ENCODE measurements around the gene CCR7. TPM values are rescaled to one million over a fixed set of nuclear protein-coding genes. Genes with fewer than 3 reads are reported as not detected.

Gene CCR7
- total and polyA plus RNA-seq, 2 of the 8 experiments (the other 6 are each of a cell fraction or from before 2014, with no cell fraction given), result 0.12 to 0.17 TPM

- Histone ChIP-seq H4K8ac (ENCODE audit: extremely low read depth, insufficient read depth, low read length) (no peak overlapping the region), H3K27ac (ENCODE audit: low read depth, low read length) (no peak overlapping the region), H3K27me3 (replicated peaks in 1 of 4; ENCODE audit: control insufficient read depth in 3 of 4, extremely low read depth in 1 of 4, insufficient read depth in 3 of 4, low read length in 3 of 4) (no peaks in the 10 kb centered on the region; a peak in 1 of 7 replicates), H3K4me3 (ENCODE audit: extremely low read depth in 1 of 4, insufficient read depth in 2 of 4, low read depth in 3 of 4, low read length in 4 of 4) (no peak overlapping the region), H2BK120ac (replicated peaks; ENCODE audit: low read depth, low read length) (no peak overlapping the region), H2BK15ac (ENCODE audit: low read length) (no peak overlapping the region), H3K9me3 (ENCODE audit: insufficient read depth in 2 of 2, low read depth in 1 of 2, low read length in 1 of 2) (no peaks in the 10 kb centered on the region), H3K9ac (replicated peaks in 1 of 4; ENCODE audit: extremely low read depth in 1 of 4, low read depth in 3 of 4, low read length in 3 of 4) (no peak overlapping the region), H4K20me1 (replicated peaks in 1 of 2; ENCODE audit: control insufficient read depth in 1 of 2, insufficient read depth in 2 of 2, low read length in 2 of 2) (no peaks in the 10 kb centered on the region), H3K23ac (ENCODE audit: insufficient read length) (no peak overlapping the region), H3K4me2 (ENCODE audit: insufficient read depth in 1 of 2, low read depth in 2 of 2, low read length in 2 of 2) (no peak overlapping the region), H3K79me1 (ENCODE audit: low read depth, low read length) (no peaks in the 10 kb centered on the region), H2BK20ac (ENCODE audit: low read length) (no peak overlapping the region), H3K14ac (ENCODE audit: insufficient read length) (no peak overlapping the region), H2AK5ac (ENCODE audit: low read depth, low read length) (no peak overlapping the region), H3K36me3 (ENCODE audit: control insufficient read depth in 2 of 4, insufficient read depth in 4 of 4, low read length in 3 of 4) (no peaks in the 10 kb centered on the region), H3K18ac (ENCODE audit: extremely low read depth, low read length) (no peak overlapping the region), H3K4ac (replicated peaks; ENCODE audit: insufficient read length, low read depth, low read length) (no peak overlapping the region), H3K56ac (replicated peaks; ENCODE audit: insufficient read length, low read depth, low read length) (no peak overlapping the region), H2BK5ac (ENCODE audit: low read depth, low read length) (no peak overlapping the region), H3K4me1 (replicated peaks in 1 of 4; ENCODE audit: control insufficient read depth in 3 of 4, insufficient read depth in 4 of 4, low read length in 3 of 4) (peaks cover 0 to 3% (median 0%) of the 10 kb centered on the region in 4 experiments; a peak in 2 of 7 replicates), H3K23me2 (ENCODE audit: low read depth, low read length) (no peaks in the 10 kb centered on the region), H2BK12ac (ENCODE audit: low read depth, low read length) (no peak overlapping the region), H4K91ac (replicated peaks; ENCODE audit: insufficient read length, low read length) (no peak overlapping the region), H4K5ac (ENCODE audit: insufficient read length, low read depth, low read length) (no peak overlapping the region), H3K79me2 (ENCODE audit: control insufficient read depth in 1 of 2, insufficient read depth in 2 of 2, low read length in 2 of 2) (no peaks in the 10 kb centered on the region), H2AFZ (ENCODE audit: low read length) (no peak overlapping the region)
- 90% methylated on average over 9 of the region's 9 CpGs; no CpG with 5 or more reads in 1 of the 2 experiments for WGBS, 2 experiments (ENCODE audit: extremely low coverage in 1 of 2, insufficient coverage in 1 of 2, insufficient read length in 1 of 2, insufficient replicate concordance in 2 of 2, low coverage in 1 of 2, low lambda C conversion rate in 2 of 2, missing lambda C conversion rate in 1 of 2)
- POLR2A ChIA-PET (ENCODE audit: partially characterized antibody), result interaction anchor here (1.6 kb wide), 1 partner anchor 51 kb away, joined by 4 read pairs; no protein-coding TSS in a partner anchor
- TF ChIP-seq, protein P1, sequence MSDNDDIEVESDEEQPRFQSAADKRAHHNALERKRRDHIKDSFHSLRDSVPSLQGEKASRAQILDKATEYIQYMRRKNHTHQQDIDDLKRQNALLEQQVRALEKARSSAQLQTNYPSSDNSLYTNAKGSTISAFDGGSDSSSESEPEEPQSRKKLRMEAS (IDR thresholded peaks at IDR 0.05), result no peak
- TF ChIP-seq ATF2 (IDR thresholded peaks at IDR 0.05; ENCODE audit: low read length) (no peak), RFX5 (IDR thresholded peaks at IDR 0.05; ENCODE audit: borderline replicate concordance, low read depth, low read length) (no peak), PHF8 (conservative IDR thresholded peaks at IDR 0.05; ENCODE audit: low read depth, low read length) (no peak), HDAC6 (IDR thresholded peaks at IDR 0.05; ENCODE audit: low read depth, low read length) (no peak), TAF7 (optimal IDR thresholded peaks at IDR 0.05; ENCODE audit: borderline replicate concordance, low read depth, low read length) (no peak), SRF (IDR thresholded peaks at IDR 0.05; ENCODE audit: low read depth, low read length) (no peak), RAD21 (IDR thresholded peaks at IDR 0.05 in 1 of 2, conservative IDR thresholded peaks at IDR 0.05 in 1 of 2; ENCODE audit: low read depth in 2 of 2, low read length in 2 of 2) (no peak), RBBP5 (IDR thresholded peaks at IDR 0.05; ENCODE audit: borderline replicate concordance, low read depth, low read length) (no peak)
- CTCF ChIA-PET (ENCODE audit: partially characterized antibody), result interaction anchor here (1.1 to 1.3 kb wide), 4 partner anchors 17 to 37 kb away, joined by 3 to 6 read pairs (median 3); no protein-coding TSS in a partner anchor
- FAIRE-seq, result no peak
- no peak for DNase-seq (ENCODE audit: low read depth in 1 of 2, low spot score in 2 of 2)
Observed at GRCh38 chr17:40597556-40598300, 32.5 kb upstream of the CCR7 start.
